Kidney (tissue), 14 donors: ENCODE measurements around the gene FASTKD2. TPM values are rescaled to one million over a fixed set of nuclear protein-coding genes. Genes with fewer than 3 reads are reported as not detected.

Experiments used
- DNase-seq, 5 donors: peaks; one replicate each; pipeline ENCODE4 v3.0.0-alpha.2; 2013 to 2020
- FAIRE-seq: peaks from 2 replicates; lab custom pipeline; 2012; peaks lifted over from hg19 to GRCh38; lab: Jason Lieb, UNC
- H3K27ac ChIP-seq, 2 donors: one replicate each; pipeline ENCODE4 v1.7.0; 2013; ENCODE audit warnings: low read depth in 2 of 2, low read length in 2 of 2, inconsistent platforms in 1 of 2
- H3K27me3 ChIP-seq: one replicate; pipeline ENCODE4 v1.7.1; 2013; ENCODE audit warnings: low read length, inconsistent platforms; ENCODE audit not compliant: control insufficient read depth, insufficient read depth
- H3K36me3 ChIP-seq, 3 donors: one replicate each; pipeline versions ENCODE4 v1.7.0 to v1.7.1; 2013; ENCODE audit warnings: low read length in 3 of 3, control low read depth in 1 of 3, inconsistent platforms in 1 of 3; ENCODE audit not compliant: insufficient read depth in 3 of 3, control insufficient read depth in 2 of 3
- H3K4me1 ChIP-seq, 3 donors: one replicate each; pipeline versions ENCODE4 v1.7.0 to v1.7.1; 2013; ENCODE audit warnings: low read length in 3 of 3, inconsistent platforms in 1 of 3, low read depth in 1 of 3; ENCODE audit not compliant: control insufficient read depth in 2 of 3, insufficient read depth in 2 of 3
- H3K4me3 ChIP-seq, 3 donors: one replicate each; pipeline versions ENCODE4 v1.7.0 to v1.8.1; 2013; ENCODE audit warnings: low read length in 3 of 3, control low read depth in 1 of 3, inconsistent platforms in 1 of 3
- H3K9ac ChIP-seq, 3 donors: one replicate each; pipeline versions ENCODE4 v1.7.0 to v1.7.1; 2013; ENCODE audit warnings: low read length in 3 of 3, control low read depth in 1 of 3, inconsistent platforms in 1 of 3
- H3K9me3 ChIP-seq, 3 donors: one replicate each; pipeline versions ENCODE4 v1.7.0 to v1.7.1; 2013; ENCODE audit warnings: low read length in 3 of 3, control low read depth in 1 of 3, inconsistent platforms in 1 of 3; ENCODE audit not compliant: control insufficient read depth in 2 of 3, insufficient read depth in 1 of 3
- CTCF ChIP-seq: IDR thresholded peaks from 3 replicates; pipeline ENCODE4 v1.5.1; 2012; ENCODE audit warnings: mild to moderate bottlenecking, moderate library complexity, borderline replicate concordance; ENCODE audit not compliant: insufficient read depth; ENCODE audit errors: extremely low read depth
- intact Hi-C: fragments of 100-400 bp; cut with DNase I; formaldehyde crosslinking; loops from one replicate; pipeline ENCODE4 v1.11.1; 2022
- polyA plus RNA-seq: library from polyadenylated mRNA; stranded (reverse); fragments of 350-450 nt; fragmentation: Illumina TruSeq; extraction: RNeasy Lipid Tissue Mini Kit (QIAGEN cat#74804); gene quantifications from one replicate; pipeline ENCODE4 v1.2.3, GENCODE V29; 2014; ENCODE audit warnings: low read depth, low replicate concordance; ENCODE audit not compliant: insufficient read depth
- total RNA-seq: library from RNA; stranded (reverse); fragmentation: NEBNext Ultra II Directional; extraction: Animal tissue kit (Norgen Biotek cat#: 25700); gene quantifications from one replicate; pipeline ENCODE4 v1.2.1, GENCODE V29; 2021
- donor health status: control.
- donor health status: control.
- donor health status: control.
- donor health status: control.
- donor health status: control.
- donor health status: DM: yes; HTN: yes; CAD: no.
- donor health status: Normal renal cell carcinoma (clear cell type).

FASTKD2 gene
- total and polyA plus RNA-seq, 2 donors from 2014 or later, result 13.9 to 27.0 TPM

- no peaks in the 10 kb centered on the region for H3K9me3 ChIP-seq
- H3K27me3 ChIP-seq, result no peaks in the 10 kb centered on the region
- no peaks in the 10 kb centered on the region for H3K36me3 ChIP-seq
- no peaks in the 10 kb centered on the region for H3K4me1 ChIP-seq
- no peak overlapping the region for H3K9ac ChIP-seq
- intact Hi-C loops, result no loop called here
- no peak overlapping the region for H3K4me3 ChIP-seq
- FAIRE-seq (no peak), DNase-seq (no peak)
- no peak overlapping the region for H3K27ac ChIP-seq
- TF ChIP-seq CTCF, result no peak
These were observed 36.2 kb downstream of the FASTKD2 start for GRCh38 chr2:206801418-206802189.

GRCh38 chr2:206802654-206803514 lies 37.5 kb downstream of the FASTKD2 start:
- Histone ChIP-seq H3K9ac (no peak overlapping the region), H3K27me3 (no peaks in the 10 kb centered on the region), H3K4me3 (no peak overlapping the region), H3K36me3 (no peaks in the 10 kb centered on the region), H3K27ac (no peak overlapping the region), H3K9me3 (no peaks in the 10 kb centered on the region), H3K4me1 (no peaks in the 10 kb centered on the region)
- intact Hi-C loops, result no loop called here
- FAIRE-seq (no peak), DNase-seq (no peak)
- TF ChIP-seq CTCF, result no peak

- DNase-seq, result no peak
- H3K4me3 ChIP-seq, result no peak overlapping the region
- no peaks in the 10 kb centered on the region for H3K36me3 ChIP-seq
- no peak for TF ChIP-seq CTCF
- intact Hi-C loops, result no loop called here
- H3K9ac ChIP-seq, result no peak overlapping the region
- no peaks in the 10 kb centered on the region for H3K9me3 ChIP-seq
- no peaks in the 10 kb centered on the region for H3K4me1 ChIP-seq
- H3K27me3 ChIP-seq, result no peaks in the 10 kb centered on the region
- FAIRE-seq, result no peak
- H3K27ac ChIP-seq, result no peak overlapping the region
These were observed 38.9 kb downstream of the FASTKD2 start for GRCh38 chr2:206804326-206804725.
